SJSA1 (cell line): ENCODE measurements around the gene TMEM59L. TPM values are rescaled to one million over a fixed set of nuclear protein-coding genes. Genes with fewer than 3 reads are reported as not detected.
A peak's percentile ranks its signal among the peaks of the same experiment; 100 is the strongest.

Experiments used
- DNase-seq, 2 experiments: peaks; one replicate each; pipeline ENCODE4 v3.0.0-alpha.2; 2015 to 2020; ENCODE audit warnings: low spot score in 2 of 2, low read depth in 1 of 2
- H3K27ac ChIP-seq: fragments of 250-450 bp; sonication (Bioruptor Pico); 2 replicates; pipeline ENCODE4 v1.5.1; 2020; ENCODE audit warnings: mild to moderate bottlenecking, moderate library complexity
- H3K27me3 ChIP-seq: fragments of 250-450 bp; sonication (Bioruptor Pico); replicated peaks from 2 replicates; pipeline ENCODE4 v1.5.1; 2020; ENCODE audit warnings: mild to moderate bottlenecking, moderate library complexity
- H3K36me3 ChIP-seq: fragments of 250-450 bp; sonication (Bioruptor Pico); 2 replicates; pipeline ENCODE4 v1.5.1; 2020; ENCODE audit warnings: mild to moderate bottlenecking
- H3K4me1 ChIP-seq: fragments of 250-450 bp; sonication (Bioruptor Pico); replicated peaks from 2 replicates; pipeline ENCODE4 v1.6.1; 2021; ENCODE audit warnings: mild to moderate bottlenecking
- H3K4me3 ChIP-seq: fragments of 250-450 bp; sonication (Bioruptor Pico); 2 replicates; pipeline ENCODE4 v1.5.1; 2020; ENCODE audit warnings: mild to moderate bottlenecking
- H3K9me3 ChIP-seq: fragments of 250-450 bp; sonication (Bioruptor Pico); replicated peaks from 2 replicates; pipeline ENCODE4 v1.5.1; 2020; ENCODE audit warnings: mild to moderate bottlenecking
- total RNA-seq: library from RNA; depleted of rRNA; stranded (reverse); fragments of >200 nt; shearing (Covaris generic); gene quantifications from 2 replicates; pipeline ENCODE4 v1.2.3, GENCODE V29; 2014; rRNA removed

Gene TMEM59L
- total RNA-seq: not detected in 2 replicates

DNA sequence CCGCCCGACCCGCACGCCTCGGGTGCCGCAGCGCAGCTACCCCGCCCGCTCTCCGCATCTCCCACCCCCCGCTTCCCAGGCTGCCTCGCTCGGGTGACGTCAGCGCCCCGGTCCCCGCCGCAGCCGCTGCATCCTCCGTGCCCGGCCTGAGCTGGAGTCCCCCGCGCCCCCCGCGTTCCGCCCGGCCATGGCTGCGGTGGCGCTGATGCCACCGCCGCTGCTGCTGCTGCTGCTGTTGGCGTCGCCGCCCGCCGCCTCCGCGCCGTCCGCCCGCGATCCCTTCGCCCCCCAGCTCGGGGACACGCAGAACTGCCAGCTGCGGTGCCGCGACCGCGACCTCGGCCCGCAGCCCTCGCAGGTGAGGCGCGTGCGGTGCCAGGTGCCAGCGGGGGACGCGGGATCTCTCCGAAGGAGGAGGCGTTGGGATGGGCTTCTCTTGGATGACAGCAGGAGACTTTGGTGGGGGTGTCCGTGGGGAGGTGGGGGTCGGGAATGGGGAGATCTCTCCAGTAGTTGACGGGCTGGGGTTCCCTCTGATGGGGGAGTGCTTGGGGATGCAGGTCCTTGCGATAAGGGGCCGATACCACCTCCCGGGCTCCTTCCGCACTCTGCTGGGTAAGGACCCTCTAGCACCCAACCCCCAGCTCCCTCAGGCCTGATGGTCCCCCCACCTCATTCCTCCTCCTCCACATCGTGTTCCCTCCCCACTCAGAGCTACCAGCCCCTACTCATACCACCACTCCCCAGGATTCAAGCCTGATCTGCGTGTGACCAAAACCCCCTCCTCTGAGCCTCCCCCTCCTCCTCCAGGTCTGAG lies at the start of gene TMEM59L:
TSS of gene TMEM59L (plus strand) at position 99 of the 817 bp plus-strand sequence. CDS start at position 188, 89 bp downstream.
- Histone ChIP-seq H3K9me3 (no peaks in the 10 kb centered on the region; the same call in 1 of the 2 replicates), H3K36me3 (no peaks in the 10 kb centered on the region), H3K27me3 (peaks cover 74% of the 10 kb centered on the region), H3K27ac (no peak within 1 kb of the TSS), H3K4me3 (peak within 1 kb of the TSS; percentile 17; the same call in 1 of the 2 replicates), H3K4me1 (peaks cover 12% of the 10 kb centered on the region)
- DNase-seq: no peak

DNA sequence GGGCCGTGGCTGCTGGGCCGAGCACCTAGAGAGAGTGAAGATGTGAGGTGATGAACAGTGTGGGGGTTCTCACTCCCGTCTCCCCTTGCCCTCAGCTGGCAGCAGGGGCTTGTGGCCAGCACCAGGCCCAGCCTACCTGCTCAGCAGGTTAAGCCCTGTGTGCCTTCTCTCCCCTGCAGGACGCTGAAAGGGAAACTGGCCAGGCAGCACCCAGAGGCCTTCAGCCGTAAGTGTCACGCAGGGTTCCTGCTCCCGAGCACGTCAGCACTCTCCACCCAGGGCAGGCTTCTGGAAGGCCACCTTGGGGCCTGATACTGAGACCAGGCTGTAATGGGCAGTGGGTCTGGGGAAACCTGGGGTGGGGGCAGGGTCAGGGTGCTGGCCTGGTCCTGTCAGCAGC lies 45.7 kb upstream of the TMEM59L start:
- no peak overlapping the region for H3K4me3 ChIP-seq
- H3K36me3 ChIP-seq: peaks cover 76% of the 10 kb centered on the region
- no peak for DNase-seq
- H3K27ac ChIP-seq: no peak overlapping the region
- H3K27me3 ChIP-seq: no peaks in the 10 kb centered on the region
- H3K4me1 ChIP-seq: peaks cover 7% of the 10 kb centered on the region
- H3K9me3 ChIP-seq: no peaks in the 10 kb centered on the region

DNA sequence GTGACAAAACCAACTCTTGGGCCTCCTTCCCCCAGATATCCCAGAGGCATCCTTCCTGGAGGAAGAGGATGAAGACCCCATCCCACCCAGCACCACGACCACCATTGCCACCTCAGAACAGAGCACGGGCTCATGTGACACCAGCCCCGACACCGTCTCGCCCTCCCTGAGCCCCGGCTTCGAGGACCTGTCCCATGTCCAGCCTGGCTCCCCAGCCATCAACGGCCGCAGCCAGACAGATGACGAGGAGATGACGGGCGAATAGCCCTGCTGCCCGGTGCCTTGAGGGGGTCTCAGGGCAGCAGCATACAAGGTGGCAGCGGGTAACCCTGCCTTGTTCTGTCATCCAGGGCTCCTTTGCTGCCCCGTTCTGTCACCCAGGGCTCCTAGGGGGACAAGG lies 44.3 kb upstream of the TMEM59L start:
- Histone ChIP-seq H3K27me3 (no peaks in the 10 kb centered on the region), H3K36me3 (peaks cover 78% of the 10 kb centered on the region), H3K27ac (no peak overlapping the region), H3K4me1 (peaks cover 17% of the 10 kb centered on the region), H3K9me3 (no peaks in the 10 kb centered on the region), H3K4me3 (no peak overlapping the region)
- no peak for DNase-seq

DNA sequence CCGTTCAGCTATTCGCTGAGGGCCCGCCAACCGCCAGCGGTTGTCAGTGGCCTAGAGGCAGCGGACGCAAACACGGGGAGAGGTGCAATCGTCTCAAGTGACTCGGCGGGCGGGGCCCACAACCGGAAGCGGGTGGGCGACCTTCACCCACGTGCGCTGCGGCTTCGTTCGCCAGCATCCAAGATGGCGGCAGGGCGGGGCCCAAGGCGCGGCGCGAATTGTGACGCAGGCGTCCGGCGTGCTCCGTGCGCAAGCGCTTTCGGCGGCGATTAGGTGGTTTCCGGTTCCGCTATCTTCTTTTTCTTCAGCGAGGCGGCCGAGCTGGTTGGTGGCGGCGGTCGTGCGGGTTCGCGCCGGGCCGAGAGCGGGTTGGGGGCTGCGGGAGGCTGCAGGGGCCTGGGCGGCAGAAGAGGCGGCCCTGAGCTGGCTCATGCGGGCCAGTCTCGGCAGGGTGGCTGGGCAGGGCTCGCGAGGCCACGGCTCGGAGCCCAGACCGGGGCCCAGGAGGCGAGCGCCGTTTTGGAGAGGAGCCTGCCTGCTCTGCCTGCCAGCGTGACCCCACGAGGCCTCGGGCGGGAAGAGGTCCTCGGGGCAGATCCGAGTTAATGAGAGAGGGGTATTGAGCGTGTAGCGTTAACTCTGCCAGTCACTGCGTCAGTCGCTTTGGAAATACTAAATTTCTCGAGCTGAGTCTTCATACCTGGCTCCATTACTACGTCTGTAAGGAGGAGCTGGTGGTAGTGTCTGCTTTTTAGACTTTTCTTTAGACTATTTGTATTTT lies 40.9 kb upstream of the TMEM59L start, which contains the start of gene UBA52:
TSS of gene UBA52 (plus strand) at position 294 of the 781 bp plus-strand sequence. CDS start 1,444 bp downstream, outside the sequence.
- no peaks in the 10 kb centered on the region for H3K27me3 ChIP-seq
- peak within 1 kb of the TSS; percentile 86 for H3K4me3 ChIP-seq
- H3K36me3 ChIP-seq: peaks cover 80% of the 10 kb centered on the region
- peak within 1 kb of the TSS; percentile 73 for H3K27ac ChIP-seq
- peaks cover 20% of the 10 kb centered on the region for H3K4me1 ChIP-seq
- H3K9me3 ChIP-seq: no peaks in the 10 kb centered on the region
- peak; percentile 95 to 97 for DNase-seq

DNA sequence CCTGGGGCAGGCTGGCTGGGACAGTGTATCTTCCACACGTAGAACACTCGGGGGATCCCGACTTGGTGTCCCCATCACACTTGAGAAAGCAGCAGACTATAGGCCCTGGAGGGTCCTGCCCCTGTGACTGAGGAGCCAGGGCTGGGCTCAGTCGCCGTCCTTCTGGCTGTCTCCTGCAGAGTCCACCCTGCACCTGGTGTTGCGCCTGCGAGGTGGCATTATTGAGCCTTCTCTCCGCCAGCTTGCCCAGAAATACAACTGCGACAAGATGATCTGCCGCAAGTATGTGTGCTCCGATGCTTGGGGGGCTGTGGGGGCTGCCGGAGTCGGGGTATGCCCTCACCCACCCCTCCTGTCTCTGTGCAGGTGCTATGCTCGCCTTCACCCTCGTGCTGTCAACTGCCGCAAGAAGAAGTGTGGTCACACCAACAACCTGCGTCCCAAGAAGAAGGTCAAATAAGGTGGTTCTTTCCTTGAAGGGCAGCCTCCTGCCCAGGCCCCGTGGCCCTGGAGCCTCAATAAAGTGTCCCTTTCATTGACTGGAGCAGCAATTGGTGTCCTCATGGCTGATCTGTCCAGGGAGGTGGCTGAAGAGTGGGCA lies 37.9 kb upstream of the TMEM59L start:
- Histone ChIP-seq H3K4me3 (no peak overlapping the region), H3K27me3 (no peaks in the 10 kb centered on the region), H3K36me3 (peaks cover 66% of the 10 kb centered on the region), H3K4me1 (peaks cover 20% of the 10 kb centered on the region), H3K27ac (no peak overlapping the region), H3K9me3 (no peaks in the 10 kb centered on the region)
- DNase-seq: no peak

DNA sequence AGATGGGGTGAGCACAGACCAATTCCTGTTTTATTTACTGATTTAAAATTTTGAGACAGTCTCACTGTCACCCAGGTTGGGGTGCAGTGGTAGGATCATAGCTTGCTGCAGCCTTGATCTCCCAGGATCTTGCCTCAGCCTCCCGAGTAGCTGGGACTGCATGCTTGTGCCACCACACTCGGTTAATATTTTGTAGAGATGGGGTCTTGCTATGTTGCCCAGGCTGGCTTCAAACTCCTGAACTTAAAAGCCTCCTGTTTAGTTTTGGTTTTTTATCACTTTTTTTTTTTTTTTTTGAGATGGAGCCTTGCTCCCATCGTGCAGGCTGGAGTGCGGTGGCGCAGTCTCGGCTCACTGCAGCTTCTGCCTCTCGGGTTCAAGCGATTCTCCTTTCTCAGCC lies 36.3 kb upstream of the TMEM59L start:
- Histone ChIP-seq H3K4me3 (no peak overlapping the region), H3K27ac (no peak overlapping the region), H3K36me3 (peaks cover 66% of the 10 kb centered on the region), H3K27me3 (no peaks in the 10 kb centered on the region), H3K4me1 (peaks cover 13% of the 10 kb centered on the region), H3K9me3 (no peaks in the 10 kb centered on the region)
- no peak for DNase-seq

DNA sequence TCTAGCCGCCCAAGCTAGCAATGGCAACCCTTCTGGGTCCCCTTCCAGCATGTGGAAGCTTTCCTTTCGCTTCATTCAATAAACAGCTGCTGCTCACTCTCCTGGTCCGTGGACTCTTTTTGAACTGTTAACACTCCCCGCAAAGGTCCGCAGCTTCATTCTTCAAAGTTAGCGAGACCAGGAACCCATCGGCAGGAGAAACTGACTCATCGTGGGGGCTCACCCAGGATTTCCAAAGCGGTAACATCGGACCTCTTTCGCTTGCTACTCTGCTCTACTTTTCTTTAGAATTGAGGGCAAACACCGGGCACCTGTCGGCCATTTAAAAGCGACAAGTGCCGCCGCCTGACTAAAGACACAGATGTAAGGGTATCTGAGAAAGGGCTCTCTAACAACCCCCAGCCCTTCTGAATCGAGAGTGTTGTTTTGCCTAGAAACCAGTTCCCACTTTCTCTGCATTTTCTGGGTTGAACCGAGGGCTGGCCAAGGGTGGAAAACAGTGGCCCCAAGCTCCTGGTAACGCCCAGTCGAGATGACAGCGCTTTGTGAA lies 35.2 kb upstream of the TMEM59L start:
- Histone ChIP-seq H3K4me1 (peaks cover 12% of the 10 kb centered on the region), H3K9me3 (no peaks in the 10 kb centered on the region), H3K4me3 (no peak overlapping the region), H3K27ac (no peak overlapping the region), H3K27me3 (no peaks in the 10 kb centered on the region), H3K36me3 (peaks cover 58% of the 10 kb centered on the region)
- no peak for DNase-seq

DNA sequence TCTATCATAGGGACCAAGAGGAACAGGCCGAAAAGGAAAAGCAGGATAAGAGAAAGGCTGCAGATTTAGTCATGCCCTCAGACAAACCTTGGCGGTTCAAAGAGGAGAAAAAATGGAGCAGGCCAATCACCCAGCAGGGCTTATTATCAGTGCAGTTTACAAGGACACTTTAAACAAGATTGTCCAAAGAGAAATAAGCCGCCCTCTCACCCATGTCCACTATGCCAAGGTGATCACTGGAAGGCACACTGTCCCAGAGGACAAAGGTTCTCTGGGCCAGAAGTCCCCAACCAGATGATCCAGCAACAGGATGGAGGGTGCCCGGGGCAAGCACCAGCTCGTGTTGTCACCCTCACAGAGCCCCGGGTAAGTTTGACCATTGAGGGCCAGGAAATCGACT lies 32.4 kb upstream of the TMEM59L start:
- Histone ChIP-seq H3K27me3 (no peaks in the 10 kb centered on the region), H3K9me3 (no peaks in the 10 kb centered on the region), H3K4me1 (no peaks in the 10 kb centered on the region), H3K27ac (no peak overlapping the region), H3K4me3 (no peak overlapping the region), H3K36me3 (peaks cover 29% of the 10 kb centered on the region)
- DNase-seq: no peak

DNA sequence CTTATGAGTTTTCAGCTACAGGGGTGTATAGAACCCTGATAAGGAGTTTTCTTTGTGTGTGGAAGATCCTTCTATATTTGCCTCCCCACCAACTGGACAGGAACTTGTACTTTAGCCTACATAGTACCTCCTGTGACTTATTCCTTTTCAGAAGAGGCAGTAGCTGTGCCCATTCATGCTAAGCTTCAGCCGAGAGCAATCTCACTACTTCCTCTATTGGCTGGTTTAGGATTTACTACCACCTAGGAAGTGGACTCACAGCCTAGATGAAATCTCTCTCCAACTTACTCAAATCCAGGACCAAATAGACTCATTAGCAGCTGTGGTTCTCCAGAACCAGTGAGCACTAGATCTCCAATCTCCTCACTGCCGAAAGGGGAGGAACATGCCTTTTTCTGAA lies 26.4 kb upstream of the TMEM59L start:
- peaks cover 23% of the 10 kb centered on the region for H3K4me1 ChIP-seq
- H3K4me3 ChIP-seq: no peak overlapping the region
- H3K27ac ChIP-seq: no peak overlapping the region
- no peak for DNase-seq
- no peaks in the 10 kb centered on the region for H3K9me3 ChIP-seq
- H3K27me3 ChIP-seq: no peaks in the 10 kb centered on the region
- H3K36me3 ChIP-seq: peaks cover 15% of the 10 kb centered on the region

DNA sequence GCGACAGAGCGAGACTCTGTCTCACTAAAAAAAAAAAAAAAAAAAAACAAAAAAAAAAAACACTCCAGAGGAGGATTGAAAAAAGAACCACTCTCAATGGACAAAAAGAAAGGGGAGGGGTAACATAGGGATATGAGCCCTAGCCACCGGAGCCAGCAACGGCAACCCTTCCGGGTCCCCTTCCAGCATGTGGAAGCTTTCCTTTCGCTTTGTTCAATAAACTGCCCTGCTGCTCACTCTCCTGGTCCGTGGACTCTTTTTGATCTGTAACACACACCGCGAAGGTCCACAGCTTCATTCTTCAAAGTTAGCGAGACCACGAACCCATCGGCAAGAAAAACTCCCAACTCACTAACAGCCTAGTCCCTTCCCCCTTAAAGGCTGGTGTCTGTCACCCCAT lies 25.1 kb upstream of the TMEM59L start:
- no peaks in the 10 kb centered on the region for H3K9me3 ChIP-seq
- no peak overlapping the region for H3K27ac ChIP-seq
- H3K36me3 ChIP-seq: peaks cover 21% of the 10 kb centered on the region
- no peak overlapping the region for H3K4me3 ChIP-seq
- no peaks in the 10 kb centered on the region for H3K27me3 ChIP-seq
- no peak for DNase-seq
- peaks cover 23% of the 10 kb centered on the region for H3K4me1 ChIP-seq

DNA sequence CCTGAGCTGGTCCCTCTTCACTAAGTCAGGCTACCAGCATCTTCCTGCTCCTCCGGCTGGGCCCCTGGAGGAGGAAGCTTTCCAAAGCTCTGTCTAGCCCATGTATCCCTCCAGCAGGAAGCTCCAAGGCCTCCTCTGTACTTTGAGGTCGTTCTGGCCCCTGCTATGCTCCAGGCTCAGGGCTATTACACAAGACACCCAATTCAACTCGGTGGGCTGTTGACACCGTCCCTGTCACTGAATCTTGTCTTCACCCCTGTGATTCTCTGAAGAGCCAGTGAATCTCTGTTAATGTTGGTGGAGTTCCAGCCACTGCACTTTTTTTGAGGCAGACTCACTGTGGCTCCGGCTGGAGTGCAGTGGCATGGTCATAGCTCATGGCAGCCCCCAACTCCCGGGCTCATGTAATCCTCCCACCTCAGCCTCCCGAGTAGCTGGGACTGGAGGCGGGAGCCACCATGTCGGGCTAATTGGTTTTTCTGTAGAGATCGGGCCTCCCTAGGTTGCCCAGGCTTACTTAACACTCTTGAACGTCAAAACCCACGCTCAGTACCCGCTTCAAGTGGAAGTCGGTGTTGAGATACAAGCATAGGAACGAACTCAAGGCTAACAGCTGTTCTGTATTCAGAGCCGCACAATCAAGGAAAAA lies 24.6 kb upstream of the TMEM59L start:
- Histone ChIP-seq H3K36me3 (peaks cover 21% of the 10 kb centered on the region), H3K4me1 (peaks cover 23% of the 10 kb centered on the region), H3K4me3 (peak overlapping the region; percentile 88), H3K27me3 (no peaks in the 10 kb centered on the region), H3K27ac (no peak overlapping the region), H3K9me3 (no peaks in the 10 kb centered on the region)
- DNase-seq: no peak

DNA sequence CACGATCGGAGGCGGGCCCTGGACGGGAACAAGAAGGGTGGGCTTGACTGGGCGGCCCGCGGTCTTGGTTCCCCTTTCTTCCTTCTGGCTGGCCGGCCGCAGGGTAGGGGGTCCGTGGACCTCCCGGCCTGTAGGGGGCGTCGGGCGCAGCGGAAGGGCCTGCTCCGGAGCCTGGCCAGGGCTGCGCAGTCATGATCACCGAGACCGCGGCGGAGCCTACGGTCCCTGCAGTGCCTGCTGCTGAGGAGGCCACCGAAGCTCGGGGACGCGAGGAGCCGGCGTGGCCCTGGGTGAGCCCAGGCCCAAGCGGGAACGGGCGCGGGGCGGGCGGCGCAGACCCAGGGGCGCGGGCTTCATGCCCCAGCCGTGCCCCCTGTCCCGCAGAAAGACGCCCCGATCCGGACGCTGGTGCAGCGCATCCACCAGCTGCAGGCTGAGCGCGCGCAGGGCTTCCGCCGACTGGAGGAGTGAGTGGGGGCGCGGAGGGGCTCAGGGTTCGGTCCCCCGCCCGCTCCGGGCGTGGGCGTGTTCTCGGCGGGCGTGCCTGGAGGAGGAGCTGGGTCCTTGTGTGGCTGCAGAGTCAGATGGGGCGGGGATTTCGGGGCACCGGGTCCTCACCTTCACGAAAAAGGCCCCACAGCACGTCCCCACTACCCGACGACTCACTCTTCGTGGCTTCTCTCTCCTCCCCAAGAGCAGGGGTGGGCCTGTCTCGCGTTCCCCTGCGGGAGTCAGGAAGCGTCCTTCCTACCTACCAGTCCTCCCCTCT lies 23.9 kb upstream of the TMEM59L start, which contains the start of gene REX1BD:
TSS of gene REX1BD (plus strand) at position 188 of the 769 bp plus-strand sequence. CDS start at position 192, 4 bp downstream.
- Histone ChIP-seq H3K36me3 (peaks cover 21% of the 10 kb centered on the region), H3K27me3 (no peaks in the 10 kb centered on the region), H3K4me3 (peak within 1 kb of the TSS; percentile 88), H3K4me1 (peaks cover 23% of the 10 kb centered on the region), H3K27ac (peak within 1 kb of the TSS; percentile 43), H3K9me3 (no peaks in the 10 kb centered on the region)
- DNase-seq: peak; percentile 85 to 88
